CD4-positive, alpha-beta T cell treated with Interleukin-1 beta for 1 hour (primary cell): ENCODE measurements around the gene PWWP2B.
"Not testable (repeated sequence)": the region's sequence is repeated elsewhere in the genome, so short reads cannot be mapped to it uniquely, and the experiment has no call there.

ENCODE experiments used
- DNase-seq, 2 donors: peaks; one replicate each; pipeline ENCODE4 v3.0.0-alpha.2; 2020 to 2022

The PWWP2B gene

GRCh38 chr10:132363921-132364593, 32.9 kb upstream of the PWWP2B start:
- no peak for DNase-seq

- no peak for DNase-seq
Observed at GRCh38 chr10:132364594-132364970, 32.4 kb upstream of the PWWP2B start.

GRCh38 chr10:132365102-132365501, 31.9 kb upstream of the PWWP2B start:
- DNase-seq, result no peak

GRCh38 chr10:132366006-132366405, 31.0 kb upstream of the PWWP2B start:
- DNase-seq, result no peak

GRCh38 chr10:132366499-132366898, 30.5 kb upstream of the PWWP2B start:
- DNase-seq, result no peak

GRCh38 chr10:132368391-132368790, 28.6 kb upstream of the PWWP2B start:
- DNase-seq, result no peak

GRCh38 chr10:132368881-132369635, 27.9 kb upstream of the PWWP2B start:
- no peak for DNase-seq

GRCh38 chr10:132369636-132370185, 27.3 kb upstream of the PWWP2B start:
- no peak for DNase-seq

- DNase-seq, result no peak
Observed at GRCh38 chr10:132370426-132371340, 26.3 kb upstream of the PWWP2B start.

GRCh38 chr10:132371641-132372081, 25.3 kb upstream of the PWWP2B start:
- DNase-seq, result no peak

GRCh38 chr10:132372516-132373095, 24.4 kb upstream of the PWWP2B start:
- DNase-seq, result no peak

- no peak for DNase-seq
Observed at GRCh38 chr10:132373241-132373955, 23.6 kb upstream of the PWWP2B start.

- DNase-seq, result no peak
Observed at GRCh38 chr10:132374176-132374575, 22.8 kb upstream of the PWWP2B start.

- DNase-seq, result no peak
Observed at GRCh38 chr10:132374612-132375011, 22.4 kb upstream of the PWWP2B start.

- no peak for DNase-seq
Observed at GRCh38 chr10:132375116-132375794, 21.7 kb upstream of the PWWP2B start.

GRCh38 chr10:132375795-132376297, 21.2 kb upstream of the PWWP2B start:
- no peak for DNase-seq

- DNase-seq, result no peak
Observed at GRCh38 chr10:132376394-132376851, 20.6 kb upstream of the PWWP2B start.

GRCh38 chr10:132377326-132377725, 19.7 kb upstream of the PWWP2B start:
- DNase-seq, result no peak

GRCh38 chr10:132379026-132379425, 18.0 kb upstream of the PWWP2B start:
- DNase-seq, result not testable (repeated sequence)

- DNase-seq, result not testable (repeated sequence)
Observed at GRCh38 chr10:132380986-132381385, 16.0 kb upstream of the PWWP2B start.

- DNase-seq, result no peak
Observed at GRCh38 chr10:132381741-132382140, 15.3 kb upstream of the PWWP2B start.
